HEK293T (cell line): ENCODE results near the gene CLIP4.

ENCODE experiments used
- L3MBTL2 ChIP-seq: fragments of 450-650 bp; conservative IDR thresholded peaks from 2 replicates; pipeline ENCODE4 v1.6.1; 2016; ENCODE audit warnings: mild to moderate bottlenecking
- LEF1 ChIP-seq: fragments of 450-650 bp; IDR thresholded peaks from 2 replicates; pipeline ENCODE4 v1.6.1; 2017; ENCODE audit warnings: mild to moderate bottlenecking, borderline replicate concordance
- NFRKB ChIP-seq: fragments of 450-650 bp; IDR thresholded peaks from 2 replicates; pipeline ENCODE4 v1.6.1; 2016; ENCODE audit warnings: mild to moderate bottlenecking, moderate library complexity
- TF ChIP-seq, protein P1 (sequence below): fragments of 450-650 bp; IDR thresholded peaks from 2 replicates; pipeline ENCODE4 v1.6.1; 2016

DNA sequence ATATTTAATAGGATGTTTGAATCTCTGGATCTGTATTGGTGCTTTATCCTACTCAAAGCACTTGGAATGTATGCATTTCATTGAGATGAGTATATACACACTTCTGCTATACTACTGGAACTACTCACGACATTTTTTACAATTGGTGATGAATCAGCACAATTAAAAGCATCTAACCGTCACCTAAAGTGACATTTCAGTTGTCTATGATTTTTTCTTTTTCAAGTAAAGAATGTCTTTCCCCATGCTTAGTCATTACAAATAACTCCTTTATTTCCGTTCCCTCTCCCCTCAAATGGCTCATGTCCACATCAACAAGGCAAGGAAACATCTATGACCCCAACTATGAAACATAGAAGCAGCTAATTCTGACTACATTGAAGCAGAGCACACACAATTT is 77.3 kb downstream of the CLIP4 start:
- TF ChIP-seq NFRKB: no peak
- TF ChIP-seq LEF1: no peak
- no peak for TF ChIP-seq L3MBTL2
- TF ChIP-seq, protein P1, sequence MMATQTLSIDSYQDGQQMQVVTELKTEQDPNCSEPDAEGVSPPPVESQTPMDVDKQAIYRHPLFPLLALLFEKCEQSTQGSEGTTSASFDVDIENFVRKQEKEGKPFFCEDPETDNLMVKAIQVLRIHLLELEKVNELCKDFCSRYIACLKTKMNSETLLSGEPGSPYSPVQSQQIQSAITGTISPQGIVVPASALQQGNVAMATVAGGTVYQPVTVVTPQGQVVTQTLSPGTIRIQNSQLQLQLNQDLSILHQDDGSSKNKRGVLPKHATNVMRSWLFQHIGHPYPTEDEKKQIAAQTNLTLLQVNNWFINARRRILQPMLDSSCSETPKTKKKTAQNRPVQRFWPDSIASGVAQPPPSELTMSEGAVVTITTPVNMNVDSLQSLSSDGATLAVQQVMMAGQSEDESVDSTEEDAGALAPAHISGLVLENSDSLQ: no peak
